ENCODE results near the gene CAMK2G. TPM values are rescaled to one million over a fixed set of nuclear protein-coding genes. Genes with fewer than 3 reads are reported as not detected.

The CAMK2G gene
- total RNA-seq, 1 donor from 2014 or later, result 24.9 TPM

DNA sequence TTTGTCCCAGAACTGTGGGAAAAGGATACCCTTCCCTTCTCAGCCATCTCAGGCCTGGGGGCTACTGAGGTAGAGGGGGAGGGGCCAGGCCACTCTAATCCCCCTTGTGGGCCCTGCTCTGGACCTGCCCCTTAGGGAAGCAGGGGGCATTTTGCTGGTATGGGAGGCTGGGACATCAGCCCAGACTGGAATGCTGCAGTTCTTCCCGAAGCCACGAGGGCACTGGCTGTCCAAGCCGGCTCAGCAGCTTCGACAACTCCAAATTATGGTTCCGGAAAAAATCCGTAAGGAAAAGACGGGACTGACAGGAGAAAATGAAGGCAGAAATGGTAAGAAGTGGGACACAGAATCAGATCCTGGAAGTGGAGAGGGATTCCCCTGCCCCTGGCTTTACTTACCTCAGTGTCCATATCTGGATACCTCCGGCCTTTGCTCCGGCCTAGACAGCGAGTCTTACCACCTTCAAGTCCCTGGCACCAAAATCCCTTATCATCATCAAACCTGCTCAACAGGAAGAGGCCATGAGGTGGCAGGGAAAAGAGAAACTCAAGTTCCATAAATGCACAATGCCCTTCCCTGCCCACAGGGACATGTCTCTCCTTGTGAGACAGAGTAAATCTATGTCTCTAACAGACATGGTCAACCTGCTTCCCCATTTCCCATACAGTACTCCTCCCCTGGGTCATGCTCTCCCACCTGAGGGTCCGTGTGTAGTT, 71.9 kb downstream of the CAMK2G start:
- Mint-ChIP-seq H3K9me3 (no peaks in the 10 kb centered on the region), H3K4me3 (no peak overlapping the region), H3K27ac (peak overlapping the region; percentile 24), H3K27me3 (no peaks in the 10 kb centered on the region), H3K36me3 (peaks cover 25% of the 10 kb centered on the region), H3K4me1 (ENCODE audit: unreplicated experiment) (peaks cover 6% of the 10 kb centered on the region)
- no peak for DNase-seq (ENCODE audit: extremely low spot score, unreplicated experiment)
- no peak for TF ChIP-seq CTCF (conservative IDR thresholded peaks at IDR 0.05)

GRCh38 chr10:73801253-73801590, 73.1 kb downstream of the CAMK2G start:
- Mint-ChIP-seq H3K9me3 (no peaks in the 10 kb centered on the region), H3K27ac (no peak overlapping the region), H3K27me3 (no peaks in the 10 kb centered on the region), H3K4me1 (ENCODE audit: unreplicated experiment) (no peaks in the 10 kb centered on the region), H3K36me3 (peaks cover 20% of the 10 kb centered on the region), H3K4me3 (no peak overlapping the region)
- TF ChIP-seq CTCF (conservative IDR thresholded peaks at IDR 0.05), result no peak
- no peak for DNase-seq (ENCODE audit: extremely low spot score, unreplicated experiment)

- Mint-ChIP-seq H3K27ac (no peak overlapping the region), H3K4me3 (no peak overlapping the region), H3K27me3 (no peaks in the 10 kb centered on the region), H3K9me3 (no peaks in the 10 kb centered on the region), H3K36me3 (peaks cover 16% of the 10 kb centered on the region), H3K4me1 (ENCODE audit: unreplicated experiment) (no peaks in the 10 kb centered on the region)
- no peak for DNase-seq (ENCODE audit: extremely low spot score, unreplicated experiment)
- TF ChIP-seq CTCF (conservative IDR thresholded peaks at IDR 0.05), result no peak
These were observed 73.6 kb downstream of the CAMK2G start for GRCh38 chr10:73800560-73801252.

DNA sequence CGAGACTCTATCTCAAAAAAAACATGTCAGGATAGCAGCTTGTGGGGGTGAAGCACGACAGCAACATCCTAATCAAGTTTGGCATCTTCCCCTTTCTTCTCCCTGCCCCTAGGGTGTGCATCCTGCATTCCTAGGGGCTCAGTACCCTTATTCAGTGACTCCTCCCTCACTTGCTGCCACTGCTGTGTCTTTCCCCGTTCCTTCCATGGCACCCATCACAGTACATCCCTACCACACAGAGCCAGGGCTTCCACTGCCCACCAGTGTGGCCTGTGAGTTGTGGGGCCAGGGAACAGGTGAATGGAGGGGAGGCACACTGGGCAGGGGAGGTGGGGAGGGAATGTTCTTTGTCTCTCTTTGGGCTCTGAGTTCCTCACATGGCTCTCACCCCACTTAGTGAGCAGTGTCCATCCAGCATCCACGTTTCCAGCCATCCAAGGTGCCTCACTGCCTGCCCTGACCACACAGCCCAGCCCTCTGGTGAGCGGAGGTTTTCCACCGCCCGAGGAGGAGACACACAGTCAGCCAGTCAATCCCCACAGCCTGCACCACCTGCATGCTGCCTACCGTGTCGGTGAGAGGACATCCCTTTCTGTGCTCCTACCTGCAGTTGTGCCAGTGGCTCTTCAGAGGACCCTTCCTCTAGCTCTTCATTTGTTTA, 74.3 kb downstream of the CAMK2G start:
- DNase-seq (ENCODE audit: extremely low spot score, unreplicated experiment), result no peak

More for the DNA sequence above, 74.3 kb downstream of the CAMK2G start:
- Mint-ChIP-seq H3K27ac (no peak overlapping the region), H3K36me3 (peaks cover 17% of the 10 kb centered on the region), H3K9me3 (no peaks in the 10 kb centered on the region), H3K27me3 (no peaks in the 10 kb centered on the region), H3K4me1 (ENCODE audit: unreplicated experiment) (no peaks in the 10 kb centered on the region), H3K4me3 (no peak overlapping the region)
- TF ChIP-seq CTCF (conservative IDR thresholded peaks at IDR 0.05), result no peak
